AML-193 (cell line): ENCODE data around the gene UBL7.
"Not testable (repeated sequence)": the region's sequence is repeated elsewhere in the genome, so short reads cannot be mapped to it uniquely, and the experiment has no call there.

Experiments
- DNase-seq, 2 experiments: peaks; one replicate each; lab custom pipeline; 2025; lab: John Stamatoyannopoulos, UW

The UBL7 gene

GRCh38 chr15:74463634-74464033, 2.7 kb upstream of the UBL7 start:
- no peak for DNase-seq

- no peak for DNase-seq
Observed at GRCh38 chr15:74461847-74462511, 1.0 kb upstream of the UBL7 start.

GRCh38 chr15:74460298-74460697, 662 bp downstream of the UBL7 start:
- no peak for DNase-seq

GRCh38 chr15:74459798-74460197, 1.2 kb downstream of the UBL7 start:
- not testable (repeated sequence) for DNase-seq

- no peak for DNase-seq
Observed at GRCh38 chr15:74458473-74458872, 2.5 kb downstream of the UBL7 start.

- not testable (repeated sequence) for DNase-seq
Observed at GRCh38 chr15:74457036-74457435, 3.9 kb downstream of the UBL7 start.

- no peak for DNase-seq
Observed at GRCh38 chr15:74454764-74455500, 6.0 kb downstream of the UBL7 start.

GRCh38 chr15:74453925-74454763, 6.8 kb downstream of the UBL7 start:
- no peak for DNase-seq

- DNase-seq = no peak
Observed at GRCh38 chr15:74451861-74452835, 8.8 kb downstream of the UBL7 start.

DNA sequence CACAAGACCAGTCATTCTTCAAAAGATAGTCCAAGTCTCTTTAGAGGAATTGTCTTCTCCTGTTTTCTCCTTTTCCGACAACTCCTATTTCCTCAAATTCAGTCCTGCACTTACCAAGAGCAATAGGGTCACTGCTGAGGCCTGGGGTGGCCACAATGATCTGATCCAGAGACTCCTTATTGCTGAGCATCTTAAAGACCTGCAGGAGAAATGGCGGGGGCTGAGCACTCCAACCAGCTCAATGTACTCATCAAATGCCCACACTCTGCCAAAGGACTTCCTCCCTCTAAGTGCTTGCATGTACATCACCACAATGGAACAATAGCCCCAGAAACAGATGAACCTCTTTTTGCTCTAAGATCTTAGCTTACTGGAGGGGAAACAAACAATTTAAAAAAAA, 9.6 kb downstream of the UBL7 start:
- DNase-seq = no peak

GRCh38 chr15:74449643-74450205, 11.2 kb downstream of the UBL7 start:
- DNase-seq = no peak

- DNase-seq = no peak
Observed at GRCh38 chr15:74449095-74449494, 11.9 kb downstream of the UBL7 start.

- DNase-seq = no peak
Observed at GRCh38 chr15:74445816-74446763, 14.9 kb downstream of the UBL7 start.

- DNase-seq = no peak
Observed at GRCh38 chr15:74444106-74445062, 16.6 kb downstream of the UBL7 start.

DNA sequence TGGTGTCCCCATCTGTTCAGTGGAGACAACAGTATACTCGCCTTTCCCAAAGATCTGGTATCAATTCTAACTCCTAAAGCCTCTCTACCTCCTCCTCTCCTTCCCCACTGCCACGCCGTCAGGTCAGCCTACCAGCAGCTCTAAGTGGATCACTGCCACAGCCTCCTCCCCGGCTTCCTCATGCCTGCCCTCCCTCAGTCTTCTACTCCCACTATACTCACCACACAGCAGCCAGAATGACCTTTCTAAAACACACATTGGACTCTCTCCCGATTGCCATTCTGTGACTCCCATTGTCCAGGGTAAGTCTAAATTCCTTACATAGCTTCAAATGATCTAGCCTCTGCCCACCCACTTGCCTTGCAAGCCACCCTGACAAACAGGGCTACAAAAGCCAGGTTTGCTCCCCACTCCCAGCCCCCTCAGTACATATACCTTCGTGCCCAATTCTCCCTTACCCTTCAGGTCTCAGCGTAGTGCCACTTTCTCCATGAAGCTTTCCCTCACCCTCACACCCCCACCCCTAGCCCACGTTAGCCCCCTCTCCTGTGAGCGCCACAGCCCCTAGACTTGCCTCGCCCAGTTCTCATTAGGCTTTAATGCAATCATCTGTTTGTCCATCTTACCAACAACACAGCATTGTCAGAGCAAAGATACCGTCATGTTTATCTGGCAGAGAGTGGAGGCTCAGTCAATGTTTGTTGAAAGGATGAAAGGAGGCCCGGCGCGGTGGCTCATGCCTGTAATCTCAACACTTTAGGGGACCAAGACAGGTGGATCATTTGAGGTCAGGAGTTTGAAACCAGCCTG, 17.7 kb downstream of the UBL7 start:
- DNase-seq = no peak

- no peak for DNase-seq
Observed at GRCh38 chr15:74442604-74443003, 18.4 kb downstream of the UBL7 start.

DNA sequence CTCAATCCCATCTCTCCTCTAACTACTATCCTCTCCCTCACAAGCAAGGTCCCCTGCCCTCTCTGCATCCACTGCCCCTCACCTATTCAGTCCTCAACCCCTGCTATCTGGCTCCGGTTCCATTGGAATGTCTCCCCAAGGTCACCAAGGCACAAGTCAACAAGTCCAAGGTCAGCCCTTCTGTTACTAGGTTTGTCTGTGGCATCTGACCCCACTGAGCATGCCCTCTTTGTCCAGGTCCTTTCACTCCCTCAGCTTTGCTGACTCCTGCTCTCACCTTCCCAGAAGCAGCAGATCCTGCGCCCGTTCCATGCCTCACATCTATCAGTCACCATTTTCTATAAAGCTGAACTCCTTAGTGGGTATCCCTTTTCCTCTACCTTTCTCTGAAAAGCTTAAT, 18.9 kb downstream of the UBL7 start:
- no peak for DNase-seq
